Hepatocyte (in vitro differentiated cells): Measurements from ENCODE around the gene NKAPL. TPM values are rescaled to one million over a fixed set of nuclear protein-coding genes. Genes with fewer than 3 reads are reported as not detected.

Source experiments
- DNase-seq: peaks from one replicate; pipeline ENCODE4 v3.0.0-alpha.2; 2016; ENCODE audit warnings: low spot score
- H2AFZ ChIP-seq: fragments of 200-600 bp; sonication (generic); 2 replicates; pipeline ENCODE4 v1.6.0; 2016; ENCODE audit warnings: antibody characterized with exemption, mild to moderate bottlenecking
- H3K27ac ChIP-seq: fragments of 200-600 bp; sonication (generic); 2 replicates; pipeline ENCODE4 v1.5.1; 2016; ENCODE audit warnings: mild to moderate bottlenecking
- H3K27me3 ChIP-seq: fragments of 200-600 bp; sonication (generic); 2 replicates; pipeline ENCODE4 v1.6.1; 2016
- H3K36me3 ChIP-seq: fragments of 200-600 bp; sonication (generic); replicated peaks from 2 replicates; pipeline ENCODE4 v1.5.1; 2016; ENCODE audit warnings: low read depth; ENCODE audit not compliant: insufficient read depth
- H3K4me1 ChIP-seq: fragments of 200-600 bp; sonication (generic); 2 replicates; pipeline ENCODE4 v1.5.1; 2016; ENCODE audit warnings: mild to moderate bottlenecking, moderate library complexity; ENCODE audit not compliant: insufficient read depth
- H3K4me2 ChIP-seq: fragments of 200-600 bp; sonication (generic); 2 replicates; pipeline ENCODE4 v1.6.0; 2016
- H3K4me3 ChIP-seq: fragments of 200-600 bp; sonication (generic); 2 replicates; pipeline ENCODE4 v1.5.1; 2016; ENCODE audit warnings: mild to moderate bottlenecking
- H3K79me2 ChIP-seq: fragments of 200-600 bp; sonication (generic); 2 replicates; pipeline ENCODE4 v1.6.0; 2017; ENCODE audit warnings: mild to moderate bottlenecking
- H3K9me2 ChIP-seq: fragments of 200-600 bp; sonication (generic); replicated peaks from 2 replicates; pipeline ENCODE4 v1.6.0; 2017; ENCODE audit warnings: mild to moderate bottlenecking; ENCODE audit not compliant: insufficient read depth
- H3K9me3 ChIP-seq: fragments of 200-600 bp; sonication (generic); 2 replicates; pipeline ENCODE4 v1.5.1; 2016; ENCODE audit warnings: low read depth, mild to moderate bottlenecking
- H4K20me1 ChIP-seq: fragments of 200-600 bp; sonication (generic); 2 replicates; pipeline ENCODE4 v1.6.0; 2016; ENCODE audit warnings: mild to moderate bottlenecking; ENCODE audit not compliant: insufficient read depth, poor library complexity, severe bottlenecking
- CTCF ChIP-seq: fragments of 200-600 bp; sonication (generic); IDR thresholded peaks from 2 replicates; pipeline ENCODE4 v1.5.1; 2016; ENCODE audit warnings: antibody characterized with exemption, mild to moderate bottlenecking; ENCODE audit not compliant: poor library complexity
- EZH2 ChIP-seq: fragments of 200-600 bp; sonication (generic); IDR thresholded peaks from 2 replicates; pipeline ENCODE4 v1.6.1; 2016; ENCODE audit warnings: antibody characterized with exemption, mild to moderate bottlenecking, borderline replicate concordance
- EZH2phosphoT487 ChIP-seq: fragments of 200-600 bp; sonication (generic); IDR thresholded peaks from one replicate; pipeline ENCODE4 v1.6.1; 2018; ENCODE audit warnings: antibody characterized with exemption, mild to moderate bottlenecking, low read depth, moderate library complexity; ENCODE audit not compliant: unreplicated experiment, severe bottlenecking
- WGBS: methylation state at CpG from one replicate; pipeline ENCODE4 v1.1.6; 2016; ENCODE audit warnings: low lambda C conversion rate; ENCODE audit errors: missing lambda C conversion rate; 5-methylcytosine and 5-hydroxymethylcytosine counted together
- polyA plus RNA-seq: library from polyadenylated mRNA; unstranded; fragments of >200 nt; fragmentation: Nextera tagmentation; extraction: Ambion mirVana; gene quantifications from 2 replicates; pipeline ENCODE4 v1.2.1, GENCODE V29; 2016
- total RNA-seq: library from RNA; depleted of rRNA; stranded (reverse); fragments of >200 nt; gene quantifications from 2 replicates; pipeline ENCODE4 v1.2.3, GENCODE V29; 2014

Gene NKAPL
- total and polyA plus RNA-seq, 2 experiments from 2014 or later = 0.17 TPM; not detected in 1

- 96% methylated on average over 2 of the region's 2 CpGs for WGBS
- Histone ChIP-seq H3K36me3 (no peaks in the 10 kb centered on the region), H4K20me1 (no peaks in the 10 kb centered on the region), H3K4me3 (no peak overlapping the region), H3K27me3 (no peaks in the 10 kb centered on the region), H3K27ac (no peak overlapping the region), H3K4me1 (peaks cover 5% of the 10 kb centered on the region), H3K4me2 (peak overlapping the region; percentile 84), H3K9me2 (no peaks in the 10 kb centered on the region), H3K9me3 (no peaks in the 10 kb centered on the region), H2AFZ (no peak overlapping the region), H3K79me2 (peaks cover 16% of the 10 kb centered on the region)
- TF ChIP-seq EZH2 (no peak), CTCF (no peak), EZH2phosphoT487 (no peak)
- no peak for DNase-seq
Observed at GRCh38 chr6:28282926-28283325, 23.8 kb downstream of the NKAPL start.

- H3K4me3 ChIP-seq = no peak overlapping the region
- no peak overlapping the region for H3K4me2 ChIP-seq
- no peak for TF ChIP-seq EZH2phosphoT487
- TF ChIP-seq CTCF = no peak
- TF ChIP-seq EZH2 = no peak
- H4K20me1 ChIP-seq = no peaks in the 10 kb centered on the region
- no peak for DNase-seq
- no peaks in the 10 kb centered on the region for H3K79me2 ChIP-seq
- H3K36me3 ChIP-seq = no peaks in the 10 kb centered on the region
- no peaks in the 10 kb centered on the region for H3K4me1 ChIP-seq
- H2AFZ ChIP-seq = no peak overlapping the region
- H3K27me3 ChIP-seq = no peaks in the 10 kb centered on the region
- no peak overlapping the region for H3K27ac ChIP-seq
- H3K9me3 ChIP-seq = no peaks in the 10 kb centered on the region
- H3K9me2 ChIP-seq = no peaks in the 10 kb centered on the region
Observed at GRCh38 chr6:28291573-28291972, 32.5 kb downstream of the NKAPL start.

GRCh38 chr6:28295326-28295725, 36.2 kb downstream of the NKAPL start:
- no peaks in the 10 kb centered on the region for H3K9me3 ChIP-seq
- H3K4me1 ChIP-seq = no peaks in the 10 kb centered on the region
- H3K27ac ChIP-seq = no peak overlapping the region
- 96% methylated on average over 5 of the region's 5 CpGs for WGBS
- H3K79me2 ChIP-seq = no peaks in the 10 kb centered on the region
- no peaks in the 10 kb centered on the region for H3K36me3 ChIP-seq
- no peak overlapping the region for H3K4me2 ChIP-seq
- H2AFZ ChIP-seq = no peak overlapping the region
- DNase-seq = no peak
- no peaks in the 10 kb centered on the region for H3K9me2 ChIP-seq
- H3K4me3 ChIP-seq = no peak overlapping the region
- no peaks in the 10 kb centered on the region for H3K27me3 ChIP-seq
- no peaks in the 10 kb centered on the region for H4K20me1 ChIP-seq
- TF ChIP-seq EZH2phosphoT487 (no peak), EZH2 (no peak), CTCF (no peak)

GRCh38 chr6:28296520-28297060, 37.5 kb downstream of the NKAPL start:
- H4K20me1 ChIP-seq = no peaks in the 10 kb centered on the region
- TF ChIP-seq CTCF (no peak), EZH2phosphoT487 (no peak), EZH2 (no peak)
- no peaks in the 10 kb centered on the region for H3K36me3 ChIP-seq
- no peak overlapping the region for H3K4me2 ChIP-seq
- no peaks in the 10 kb centered on the region for H3K9me3 ChIP-seq
- no peak overlapping the region for H3K4me3 ChIP-seq
- no peak overlapping the region for H3K27ac ChIP-seq
- H3K27me3 ChIP-seq = no peaks in the 10 kb centered on the region
- H3K79me2 ChIP-seq = no peaks in the 10 kb centered on the region
- H2AFZ ChIP-seq = no peak overlapping the region
- WGBS = 84% methylated on average over 7 of the region's 7 CpGs
- no peaks in the 10 kb centered on the region for H3K9me2 ChIP-seq
- H3K4me1 ChIP-seq = no peaks in the 10 kb centered on the region
- DNase-seq = no peak
